ENCODE results near the gene NT5DC1. TPM values are rescaled to one million over a fixed set of nuclear protein-coding genes. Genes with fewer than 3 reads are reported as not detected.

Gene NT5DC1
- total RNA-seq, 1 donor from 2014 or later, result 3.4 TPM

DNA sequence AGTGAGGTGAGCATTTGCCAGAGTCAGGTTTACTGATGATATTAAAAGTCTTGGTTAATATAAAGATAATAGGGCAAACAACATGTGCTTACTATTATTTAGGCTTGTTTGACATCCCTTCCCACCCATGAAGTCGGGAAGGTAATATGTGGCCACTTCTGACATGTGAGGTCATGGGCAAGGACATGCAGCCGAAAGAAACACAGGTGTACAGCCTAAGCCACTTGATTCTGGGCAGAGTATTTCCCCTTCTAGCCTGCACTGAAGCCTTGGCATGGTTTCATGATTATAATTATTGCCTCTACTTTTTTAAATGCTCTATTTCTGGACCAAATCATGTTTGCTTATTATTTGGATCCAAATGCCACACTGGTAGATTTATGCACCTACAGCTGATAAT, 100.9 kb downstream of the NT5DC1 start:
- no peak for FAIRE-seq
- TF ChIP-seq, protein P1, sequence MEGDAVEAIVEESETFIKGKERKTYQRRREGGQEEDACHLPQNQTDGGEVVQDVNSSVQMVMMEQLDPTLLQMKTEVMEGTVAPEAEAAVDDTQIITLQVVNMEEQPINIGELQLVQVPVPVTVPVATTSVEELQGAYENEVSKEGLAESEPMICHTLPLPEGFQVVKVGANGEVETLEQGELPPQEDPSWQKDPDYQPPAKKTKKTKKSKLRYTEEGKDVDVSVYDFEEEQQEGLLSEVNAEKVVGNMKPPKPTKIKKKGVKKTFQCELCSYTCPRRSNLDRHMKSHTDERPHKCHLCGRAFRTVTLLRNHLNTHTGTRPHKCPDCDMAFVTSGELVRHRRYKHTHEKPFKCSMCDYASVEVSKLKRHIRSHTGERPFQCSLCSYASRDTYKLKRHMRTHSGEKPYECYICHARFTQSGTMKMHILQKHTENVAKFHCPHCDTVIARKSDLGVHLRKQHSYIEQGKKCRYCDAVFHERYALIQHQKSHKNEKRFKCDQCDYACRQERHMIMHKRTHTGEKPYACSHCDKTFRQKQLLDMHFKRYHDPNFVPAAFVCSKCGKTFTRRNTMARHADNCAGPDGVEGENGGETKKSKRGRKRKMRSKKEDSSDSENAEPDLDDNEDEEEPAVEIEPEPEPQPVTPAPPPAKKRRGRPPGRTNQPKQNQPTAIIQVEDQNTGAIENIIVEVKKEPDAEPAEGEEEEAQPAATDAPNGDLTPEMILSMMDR (IDR thresholded peaks at IDR 0.05; ENCODE audit: insufficient read depth, low read length, severe bottlenecking), result no peak
- DNase-seq (ENCODE audit: low read depth), result no peak
- no peaks in the 10 kb centered on the region for H3K27me3 ChIP-seq (ENCODE audit: control insufficient read depth, insufficient read depth, low read length)
- H3K36me3 ChIP-seq (ENCODE audit: control insufficient read depth, insufficient read depth, low read length), result no peaks in the 10 kb centered on the region
- no peak overlapping the region for H3K4me3 ChIP-seq (ENCODE audit: low read depth, low read length)

DNA sequence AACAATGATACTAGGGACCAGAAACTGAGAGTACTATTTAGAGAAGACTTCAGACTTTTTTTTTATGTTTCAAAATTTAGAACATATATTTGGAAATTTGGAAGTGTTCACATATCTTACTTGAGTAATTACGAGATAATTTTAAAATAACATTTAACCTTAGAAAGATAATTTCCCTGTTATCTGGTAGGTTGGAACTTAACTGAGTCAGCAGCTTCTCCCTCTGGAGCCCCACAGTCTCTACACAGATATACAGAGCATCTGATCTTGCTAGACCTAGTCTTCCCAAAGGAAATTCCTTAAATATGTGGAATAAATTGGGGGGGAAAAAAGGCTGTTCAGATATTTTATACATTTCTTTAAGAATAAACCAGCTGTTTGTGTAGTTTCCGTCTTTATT, 104.6 kb downstream of the NT5DC1 start:
- TF ChIP-seq, protein P1 (IDR thresholded peaks at IDR 0.05; ENCODE audit: insufficient read depth, low read length, severe bottlenecking), result no peak
- Histone ChIP-seq H3K36me3 (ENCODE audit: control insufficient read depth, insufficient read depth, low read length) (no peaks in the 10 kb centered on the region), H3K27me3 (ENCODE audit: control insufficient read depth, insufficient read depth, low read length) (no peaks in the 10 kb centered on the region), H3K4me3 (ENCODE audit: low read depth, low read length) (no peak overlapping the region)
- no peak for DNase-seq (ENCODE audit: low read depth)
- FAIRE-seq, result no peak

DNA sequence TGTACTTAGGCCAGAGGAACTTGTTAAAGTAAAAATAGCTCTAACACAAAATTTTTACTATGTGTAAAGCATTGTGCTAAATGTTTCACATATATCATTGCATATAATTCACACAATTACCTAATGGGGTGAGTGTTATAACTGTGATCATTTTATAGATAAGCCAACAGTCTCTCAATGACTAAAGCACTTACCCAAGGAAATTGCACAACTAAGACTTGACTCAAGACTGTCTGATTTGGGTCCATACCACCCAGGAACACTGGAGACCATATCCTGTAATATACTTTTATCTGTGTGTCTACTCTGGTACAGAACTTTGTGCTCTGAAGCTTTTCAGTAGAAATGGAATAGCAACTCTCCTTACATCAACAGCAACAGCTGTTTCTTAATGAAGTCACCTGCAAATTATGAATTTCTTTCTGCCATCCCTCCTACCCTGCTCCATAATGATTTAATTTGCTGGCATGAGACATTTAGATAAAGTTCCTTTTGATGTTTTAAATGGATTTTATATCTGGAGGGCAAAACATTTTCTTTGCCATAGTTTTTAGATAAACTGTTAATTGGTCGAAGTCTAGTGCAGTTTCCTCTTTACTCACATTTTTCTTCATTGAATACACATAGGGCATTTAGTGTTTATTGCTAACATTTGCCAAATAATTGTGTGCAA, 105.7 kb downstream of the NT5DC1 start:
- DNase-seq (ENCODE audit: low read depth), result peak; percentile 90
- TF ChIP-seq, protein P1 (IDR thresholded peaks at IDR 0.05; ENCODE audit: insufficient read depth, low read length, severe bottlenecking), result no peak
- Histone ChIP-seq H3K27me3 (ENCODE audit: control insufficient read depth, insufficient read depth, low read length) (no peaks in the 10 kb centered on the region), H3K36me3 (ENCODE audit: control insufficient read depth, insufficient read depth, low read length) (no peaks in the 10 kb centered on the region), H3K4me3 (ENCODE audit: low read depth, low read length) (no peak overlapping the region)
- no peak for FAIRE-seq

DNA sequence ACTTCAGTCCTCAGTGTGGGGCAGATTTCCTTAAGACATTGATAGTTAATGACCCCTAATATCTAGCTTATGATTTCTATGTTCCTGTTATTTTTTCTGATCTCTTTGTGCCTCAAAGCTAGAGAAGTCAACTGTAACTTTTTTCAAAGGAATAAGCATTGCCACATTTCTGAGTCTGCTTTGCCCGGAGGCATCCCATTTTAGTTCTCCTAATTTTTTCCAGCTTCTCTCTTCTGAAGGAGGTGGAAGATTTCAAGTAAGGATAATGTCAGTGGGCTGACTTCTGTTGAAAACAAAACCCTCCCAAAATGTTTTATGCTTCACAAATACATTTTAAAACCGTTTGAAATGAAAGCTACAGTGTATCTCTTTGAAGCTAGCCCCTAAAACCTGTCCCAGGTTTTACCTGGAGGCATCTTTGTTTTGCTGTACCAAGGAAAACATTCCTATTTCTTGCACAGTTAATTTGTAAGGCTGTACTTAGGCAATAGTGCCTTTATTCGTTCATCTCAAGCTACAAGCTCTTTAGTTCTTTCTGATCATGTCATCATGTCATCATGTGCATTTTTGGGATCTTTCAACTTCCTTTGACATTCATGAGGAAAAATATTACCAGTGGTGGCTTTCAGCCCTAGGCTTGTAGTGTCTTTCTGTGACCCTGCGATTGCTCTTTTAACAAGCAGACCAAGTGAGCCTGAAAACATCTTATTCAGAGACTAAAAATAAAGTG, 107.6 kb downstream of the NT5DC1 start:
- Histone ChIP-seq H3K27me3 (ENCODE audit: control insufficient read depth, insufficient read depth, low read length) (no peaks in the 10 kb centered on the region), H3K36me3 (ENCODE audit: control insufficient read depth, insufficient read depth, low read length) (no peaks in the 10 kb centered on the region), H3K4me3 (ENCODE audit: low read depth, low read length) (no peak overlapping the region)
- DNase-seq (ENCODE audit: low read depth), result no peak
- TF ChIP-seq, protein P1 (IDR thresholded peaks at IDR 0.05; ENCODE audit: insufficient read depth, low read length, severe bottlenecking), result no peak
- no peak for FAIRE-seq

DNA sequence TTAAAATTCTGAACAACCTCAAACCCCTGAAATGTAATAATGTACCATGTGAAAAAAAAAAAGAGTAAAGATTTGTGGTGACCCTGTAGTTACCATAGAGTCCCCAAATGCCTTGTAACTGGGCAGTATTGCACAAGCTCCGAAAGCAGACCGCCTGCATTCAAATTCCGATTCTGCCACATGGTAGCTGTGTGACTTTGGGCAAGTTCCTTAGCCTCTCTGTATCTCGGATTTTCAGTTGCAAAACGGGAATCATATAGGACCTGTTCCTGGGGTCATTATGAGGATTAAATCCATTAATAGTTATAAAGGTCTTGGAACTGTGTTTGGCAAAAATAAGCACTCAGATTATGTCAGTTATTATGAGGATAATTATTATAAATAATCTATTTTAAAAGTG, 109.7 kb downstream of the NT5DC1 start:
- FAIRE-seq (no peak), DNase-seq (ENCODE audit: low read depth) (no peak)
- no peaks in the 10 kb centered on the region for H3K36me3 ChIP-seq (ENCODE audit: control insufficient read depth, insufficient read depth, low read length)
- H3K4me3 ChIP-seq (ENCODE audit: low read depth, low read length), result no peak overlapping the region
- H3K27me3 ChIP-seq (ENCODE audit: control insufficient read depth, insufficient read depth, low read length), result no peaks in the 10 kb centered on the region
- TF ChIP-seq, protein P1 (IDR thresholded peaks at IDR 0.05; ENCODE audit: insufficient read depth, low read length, severe bottlenecking), result no peak
